ENCODE results near the gene NIT2.

GRCh38 chr3:100354850-100355249 is 20.3 kb downstream of the NIT2 start:
- TF ChIP-seq EP300 (IDR thresholded peaks at IDR 0.05): no peak
- TF ChIP-seq CTCF (IDR thresholded peaks at IDR 0.05): no peak
- TF ChIP-seq POLR2AphosphoS5 (IDR thresholded peaks at IDR 0.05): no peak
